Endothelial cell of umbilical vein (primary cell): ENCODE results near the gene TRIM42.

Experiments used
- CTCF ChIP-seq, 2 donors: IDR thresholded peaks; 1 replicate in 1 of 2; 2 replicates in 1 of 2; pipeline ENCODE4 v1.5.1; 2011; ENCODE audit warnings: low read length in 2 of 2, mild to moderate bottlenecking in 2 of 2, moderate library complexity in 2 of 2, control low read depth in 1 of 2, inconsistent platforms in 1 of 2, low read depth in 1 of 2; ENCODE audit not compliant: insufficient read depth in 1 of 2; ENCODE audit errors: extremely low read depth in 1 of 2
- EZH2 ChIP-seq: IDR thresholded peaks from 2 replicates; pipeline ENCODE4 v1.6.1; 2012; ENCODE audit warnings: borderline replicate concordance, low read depth, mild to moderate bottlenecking, moderate library complexity, low read length, inconsistent platforms; ENCODE audit not compliant: severe bottlenecking
- JUN ChIP-seq: IDR thresholded peaks from 2 replicates; pipeline ENCODE4 v1.6.1; 2011; ENCODE audit warnings: borderline replicate concordance, low read depth; ENCODE audit not compliant: insufficient read length, insufficient read depth
- MAX ChIP-seq: IDR thresholded peaks from 2 replicates; pipeline ENCODE4 v1.6.1; 2011; ENCODE audit not compliant: insufficient read depth, insufficient read length
- MYC ChIP-seq: IDR thresholded peaks from one replicate; pipeline ENCODE4 v1.6.1; 2011; ENCODE audit warnings: mild to moderate bottlenecking, low read depth, low read length
- POLR2A ChIP-seq: IDR thresholded peaks from 2 replicates; pipeline ENCODE4 v1.6.1; 2012; ENCODE audit warnings: low read depth, mild to moderate bottlenecking, control low read depth, low read length
- POLR2AphosphoS5 ChIP-seq: IDR thresholded peaks from 2 replicates; pipeline ENCODE4 v1.6.1; 2012; ENCODE audit warnings: low read depth, mild to moderate bottlenecking, control low read depth, low read length, moderate library complexity; ENCODE audit not compliant: insufficient read depth

- TF ChIP-seq CTCF (IDR thresholded peaks at IDR 0.05; ENCODE audit: extremely low read depth in 1 of 2, insufficient read depth in 1 of 2, low read depth in 1 of 2, low read length in 2 of 2) (no peak), POLR2AphosphoS5 (no peak), MAX (no peak), MYC (no peak), POLR2A (no peak), EZH2 (no peak), JUN (no peak)
Measured at GRCh38 chr3:140727886-140728285, 50.0 kb downstream of the TRIM42 start.
